HEK293 (cell line): ENCODE results near the gene GJA9.

Experiments
- CTCF ChIA-PET: fragments of 350-600 bp; formaldehyde crosslinking; extraction: SDS; loops from one replicate; lab custom pipeline; 2021; ENCODE audit warnings: antibody characterized with exemption; lab: Yijun Ruan, JAX
- POLR2A ChIA-PET: fragments of 300-600 bp; formaldehyde crosslinking; extraction: SDS; loops from one replicate; lab custom pipeline; 2020; ENCODE audit warnings: antibody characterized with exemption, inconsistent platforms; lab: Yijun Ruan, JAX
- H3K27ac ChIP-seq: fragments of 200-500 bp; sonication (Bioruptor generic); 2 replicates; pipeline ENCODE4 v1.5.1; 2014; ENCODE audit warnings: low read depth, low read length, control low read depth, inconsistent platforms; ENCODE audit errors: extremely low read depth
- H3K36me3 ChIP-seq, 2 experiments: fragments of 200-500 bp in 1 of 2; sonication (Bioruptor generic) in 1 of 2; 1 replicate in 1 of 2; 2 replicates in 1 of 2; pipeline ENCODE4 v1.5.1; 2014 to 2017; ENCODE audit warnings: inconsistent platforms in 2 of 2, low read length in 2 of 2; ENCODE audit not compliant: control insufficient read depth in 2 of 2, insufficient read depth in 1 of 2
- H3K4me1 ChIP-seq: fragments of 200-500 bp; sonication (Bioruptor generic); 2 replicates; pipeline ENCODE4 v1.5.1; 2014; ENCODE audit warnings: mild to moderate bottlenecking, low read length, inconsistent platforms; ENCODE audit not compliant: control insufficient read depth, insufficient read depth
- H3K4me3 ChIP-seq: 2 replicates; pipeline ENCODE4 v1.5.1; 2011; ENCODE audit warnings: low read depth, mild to moderate bottlenecking, control low read depth, low read length, moderate library complexity
- H3K9me3 ChIP-seq: fragments of 200-500 bp; sonication (Bioruptor generic); 2 replicates; pipeline ENCODE4 v1.5.1; 2014; ENCODE audit warnings: low read depth, low read length, inconsistent platforms; ENCODE audit not compliant: control insufficient read depth, insufficient read depth
- HOXA7 ChIP-seq: sonication (generic); formaldehyde crosslinking; IDR thresholded peaks from 2 replicates; pipeline ENCODE4 v1.8.1; 2022; ENCODE audit warnings: missing genetic modification reagents, borderline replicate concordance
- KLF16 ChIP-seq: fragments of 450-650 bp; formaldehyde crosslinking; IDR thresholded peaks from 2 replicates; pipeline ENCODE4 v1.5.1; 2017; ENCODE audit warnings: missing biosample characterization, missing genetic modification characterization
- ZBTB1 ChIP-seq: fragments of 450-650 bp; formaldehyde crosslinking; IDR thresholded peaks from 2 replicates; pipeline ENCODE4 v1.5.1; 2016; ENCODE audit warnings: missing biosample characterization, missing genetic modification characterization
- ZBTB21 ChIP-seq: fragments of 450-650 bp; formaldehyde crosslinking; IDR thresholded peaks from 2 replicates; pipeline ENCODE4 v1.5.1; 2017; ENCODE audit warnings: missing biosample characterization, missing genetic modification characterization
- ZFHX2 ChIP-seq: fragments of 450-650 bp; formaldehyde crosslinking; conservative IDR thresholded peaks from 2 replicates; pipeline ENCODE4 v1.5.1; 2016; ENCODE audit warnings: missing biosample characterization, missing genetic modification characterization
- ZFP3 ChIP-seq: fragments of 450-650 bp; formaldehyde crosslinking; IDR thresholded peaks from 2 replicates; pipeline ENCODE4 v1.5.1; 2016; ENCODE audit warnings: low read depth, missing biosample characterization, missing genetic modification characterization
- ZNF10 ChIP-seq: fragments of 450-650 bp; formaldehyde crosslinking; IDR thresholded peaks from 2 replicates; pipeline ENCODE4 v1.5.1; 2017; ENCODE audit warnings: missing biosample characterization, missing genetic modification characterization
- ZNF133 ChIP-seq: fragments of 450-650 bp; formaldehyde crosslinking; IDR thresholded peaks from 2 replicates; pipeline ENCODE4 v1.5.1; 2016; ENCODE audit warnings: missing biosample characterization, missing genetic modification characterization
- ZNF175 ChIP-seq: fragments of 450-650 bp; formaldehyde crosslinking; IDR thresholded peaks from 2 replicates; pipeline ENCODE4 v1.5.1; 2016; ENCODE audit warnings: missing biosample characterization, missing genetic modification characterization
- ZNF302 ChIP-seq: fragments of 450-650 bp; formaldehyde crosslinking; IDR thresholded peaks from 2 replicates; pipeline ENCODE4 v1.5.1; 2016; ENCODE audit warnings: missing biosample characterization, missing genetic modification characterization, low read depth
- ZNF707 ChIP-seq: fragments of 450-650 bp; formaldehyde crosslinking; IDR thresholded peaks from 2 replicates; pipeline ENCODE4 v1.5.1; 2016; ENCODE audit warnings: missing biosample characterization, missing genetic modification characterization
- TF ChIP-seq, protein P1 (sequence below): fragments of 450-650 bp; formaldehyde crosslinking; IDR thresholded peaks from 2 replicates; pipeline ENCODE4 v1.5.1; 2016; ENCODE audit warnings: missing biosample characterization, missing genetic modification characterization
- TF ChIP-seq, protein P2 (sequence below): fragments of 450-650 bp; formaldehyde crosslinking; IDR thresholded peaks from 2 replicates; pipeline ENCODE4 v1.5.1; 2016; ENCODE audit warnings: missing biosample characterization, missing genetic modification characterization
- TF ChIP-seq, protein P3 (sequence below): fragments of 450-650 bp; formaldehyde crosslinking; IDR thresholded peaks from 2 replicates; pipeline ENCODE4 v1.5.1; 2016; ENCODE audit warnings: missing biosample characterization, missing genetic modification characterization
- TF ChIP-seq, protein P4 (sequence below): fragments of 450-650 bp; formaldehyde crosslinking; IDR thresholded peaks from 2 replicates; pipeline ENCODE4 v1.5.1; 2016; ENCODE audit warnings: missing biosample characterization, missing genetic modification characterization

The GJA9 gene

DNA sequence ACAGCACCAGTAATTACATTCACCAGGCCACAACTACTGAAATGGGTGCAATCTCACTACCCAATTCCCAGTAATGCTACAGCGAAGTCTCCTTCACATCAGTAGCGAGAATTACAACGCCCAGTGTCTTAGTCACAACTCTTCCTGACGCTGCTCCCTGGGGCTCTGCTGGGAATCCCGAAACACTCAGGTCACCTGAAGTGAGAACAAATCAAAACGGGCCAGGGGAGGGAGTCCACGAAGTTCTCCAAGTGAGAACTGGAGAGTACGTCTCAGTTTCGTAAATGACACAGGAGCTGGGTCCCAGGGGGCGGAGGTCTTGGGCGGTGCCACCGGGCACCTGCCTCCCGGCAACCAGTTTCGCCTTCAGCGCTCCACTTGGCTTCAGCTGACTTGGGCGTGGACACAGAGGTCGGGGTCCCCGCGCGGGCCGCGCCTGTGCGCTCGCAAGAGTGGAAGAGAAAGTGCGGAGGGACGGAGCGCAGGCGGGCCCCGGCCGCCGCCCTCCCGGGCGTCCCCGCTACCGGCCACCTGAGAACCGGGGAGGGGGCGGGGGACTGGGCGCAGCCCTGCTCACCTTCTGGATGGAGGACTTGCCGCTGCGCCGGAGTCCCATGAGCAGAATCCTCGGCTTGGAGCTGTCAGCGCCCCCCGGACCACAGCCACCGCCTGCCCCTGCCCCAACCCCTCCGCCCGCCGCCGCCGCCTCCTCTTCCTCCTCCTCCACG is 22.4 kb downstream of the GJA9 start (continued):
- TF ChIP-seq, protein P1, sequence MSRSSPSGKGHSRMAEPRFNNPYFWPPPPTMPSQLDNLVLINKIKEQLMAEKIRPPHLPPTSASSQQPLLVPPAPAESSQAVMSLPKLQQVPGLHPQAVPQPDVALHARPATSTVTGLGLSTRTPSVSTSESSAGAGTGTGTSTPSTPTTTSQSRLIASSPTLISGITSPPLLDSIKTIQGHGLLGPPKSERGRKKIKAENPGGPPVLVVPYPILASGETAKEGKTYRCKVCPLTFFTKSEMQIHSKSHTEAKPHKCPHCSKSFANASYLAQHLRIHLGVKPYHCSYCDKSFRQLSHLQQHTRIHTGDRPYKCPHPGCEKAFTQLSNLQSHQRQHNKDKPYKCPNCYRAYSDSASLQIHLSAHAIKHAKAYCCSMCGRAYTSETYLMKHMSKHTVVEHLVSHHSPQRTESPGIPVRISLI = no peak
- TF ChIP-seq, protein P2, sequence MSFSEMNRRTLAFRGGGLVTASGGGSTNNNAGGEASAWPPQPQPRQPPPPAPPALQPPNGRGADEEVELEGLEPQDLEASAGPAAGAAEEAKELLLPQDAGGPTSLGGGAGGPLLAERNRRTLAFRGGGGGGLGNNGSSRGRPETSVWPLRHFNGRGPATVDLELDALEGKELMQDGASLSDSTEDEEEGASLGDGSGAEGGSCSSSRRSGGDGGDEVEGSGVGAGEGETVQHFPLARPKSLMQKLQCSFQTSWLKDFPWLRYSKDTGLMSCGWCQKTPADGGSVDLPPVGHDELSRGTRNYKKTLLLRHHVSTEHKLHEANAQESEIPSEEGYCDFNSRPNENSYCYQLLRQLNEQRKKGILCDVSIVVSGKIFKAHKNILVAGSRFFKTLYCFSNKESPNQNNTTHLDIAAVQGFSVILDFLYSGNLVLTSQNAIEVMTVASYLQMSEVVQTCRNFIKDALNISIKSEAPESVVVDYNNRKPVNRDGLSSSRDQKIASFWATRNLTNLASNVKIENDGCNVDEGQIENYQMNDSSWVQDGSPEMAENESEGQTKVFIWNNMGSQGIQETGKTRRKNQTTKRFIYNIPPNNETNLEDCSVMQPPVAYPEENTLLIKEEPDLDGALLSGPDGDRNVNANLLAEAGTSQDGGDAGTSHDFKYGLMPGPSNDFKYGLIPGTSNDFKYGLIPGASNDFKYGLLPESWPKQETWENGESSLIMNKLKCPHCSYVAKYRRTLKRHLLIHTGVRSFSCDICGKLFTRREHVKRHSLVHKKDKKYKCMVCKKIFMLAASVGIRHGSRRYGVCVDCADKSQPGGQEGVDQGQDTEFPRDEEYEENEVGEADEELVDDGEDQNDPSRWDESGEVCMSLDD (tag by site-specific recombination) = 0 out of 2 replicates have a peak, but pooled peaks have one; percentile 34
- no peak for TF ChIP-seq ZNF707 (tag by site-specific recombination)
- TF ChIP-seq, protein P3, sequence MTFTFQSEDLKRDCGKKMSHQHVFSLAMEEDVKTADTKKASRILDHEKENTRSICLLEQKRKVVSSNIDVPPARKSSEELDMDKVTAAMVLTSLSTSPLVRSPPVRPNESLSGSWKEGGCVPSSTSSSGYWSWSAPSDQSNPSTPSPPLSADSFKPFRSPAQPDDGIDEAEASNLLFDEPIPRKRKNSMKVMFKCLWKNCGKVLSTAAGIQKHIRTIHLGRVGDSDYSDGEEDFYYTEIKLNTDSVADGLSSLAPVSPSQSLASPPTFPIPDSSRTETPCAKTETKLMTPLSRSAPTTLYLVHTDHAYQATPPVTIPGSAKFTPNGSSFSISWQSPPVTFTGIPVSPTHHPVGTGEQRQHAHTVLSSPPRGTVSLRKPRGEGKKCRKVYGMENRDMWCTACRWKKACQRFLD (tag by site-specific recombination) = no peak
- no peak for TF ChIP-seq ZNF10 (tag by site-specific recombination)
- TF ChIP-seq, all 188 proteins: peak for 32

DNA sequence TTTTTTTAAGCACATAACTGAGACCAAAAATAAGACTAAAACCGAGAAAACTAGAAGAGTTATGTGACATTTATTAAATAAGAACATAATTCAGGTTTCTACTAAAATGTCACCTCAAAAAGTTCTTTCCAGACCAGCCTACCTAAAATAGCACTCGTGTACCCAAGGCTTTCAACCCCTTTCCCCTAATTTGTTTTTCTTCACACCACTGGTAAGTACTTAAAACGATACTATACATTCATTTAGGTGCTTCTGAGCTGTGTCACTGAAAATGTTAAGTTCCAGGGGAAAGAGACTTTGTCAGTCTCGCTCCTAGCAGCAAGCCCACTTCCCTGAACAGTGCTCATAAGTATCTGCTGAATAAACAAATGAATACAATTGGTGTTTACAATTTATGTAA is 28.6 kb downstream of the GJA9 start:
- H3K4me1 ChIP-seq = 0 out of 2 replicates have a peak, but pooled peaks cover 2% of the 10 kb centered on the region
- no peaks in the 10 kb centered on the region for H3K9me3 ChIP-seq
- POLR2A ChIA-PET = interaction anchor here (0.6 kb wide), 1 partner anchor 8 kb away, joined by 3 read pairs; no protein-coding TSS in a partner anchor
- no peak overlapping the region for H3K4me3 ChIP-seq
- no peak overlapping the region for H3K27ac ChIP-seq
- CTCF ChIA-PET = interaction anchor here (0.6 to 1.5 kb wide), 2 partner anchors 17 to 231 kb away, joined by 4 to 6 read pairs; no protein-coding TSS in a partner anchor
- H3K36me3 ChIP-seq = peaks cover 41 to 81% of the 10 kb centered on the region in 2 experiments
- TF ChIP-seq ZFHX2 (tag by site-specific recombination) (no peak), ZBTB1 (tag by site-specific recombination) (no peak), HOXA7 (CRISPR knock-in tag) (no peak)

DNA sequence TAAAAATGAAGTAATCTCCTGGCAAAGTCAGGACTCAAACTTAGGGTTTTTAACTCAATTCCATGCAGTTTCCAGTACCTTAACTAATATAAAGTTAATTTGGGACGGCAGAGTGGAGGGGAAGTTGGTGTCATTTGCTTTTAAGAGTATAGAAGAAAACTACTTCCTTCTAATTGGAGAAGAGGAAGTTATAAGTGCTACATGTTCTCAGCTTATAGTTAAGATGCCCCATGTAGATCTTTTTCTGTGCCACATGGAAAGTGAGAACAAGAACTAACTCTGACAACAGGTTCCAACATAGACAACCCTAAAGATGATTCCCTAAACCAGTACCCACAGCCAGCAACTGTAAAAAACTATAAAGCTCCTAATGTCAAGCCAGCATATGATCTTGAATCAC is 33.3 kb downstream of the GJA9 start:
- Histone ChIP-seq H3K4me3 (no peak overlapping the region), H3K9me3 (no peaks in the 10 kb centered on the region), H3K4me1 (no peaks in the 10 kb centered on the region), H3K36me3 (peaks cover 49 to 93% of the 10 kb centered on the region in 2 experiments), H3K27ac (no peak overlapping the region)
- POLR2A ChIA-PET = no interaction called here
- TF ChIP-seq KLF16 (no peak), ZNF175 (tag by site-specific recombination) (no peak), ZBTB21 (tag by site-specific recombination) (no peak), ZNF133 (tag by site-specific recombination) (no peak), ZFP3 (tag by site-specific recombination) (no peak), ZNF302 (tag by site-specific recombination) (no peak)
- TF ChIP-seq, protein P4, sequence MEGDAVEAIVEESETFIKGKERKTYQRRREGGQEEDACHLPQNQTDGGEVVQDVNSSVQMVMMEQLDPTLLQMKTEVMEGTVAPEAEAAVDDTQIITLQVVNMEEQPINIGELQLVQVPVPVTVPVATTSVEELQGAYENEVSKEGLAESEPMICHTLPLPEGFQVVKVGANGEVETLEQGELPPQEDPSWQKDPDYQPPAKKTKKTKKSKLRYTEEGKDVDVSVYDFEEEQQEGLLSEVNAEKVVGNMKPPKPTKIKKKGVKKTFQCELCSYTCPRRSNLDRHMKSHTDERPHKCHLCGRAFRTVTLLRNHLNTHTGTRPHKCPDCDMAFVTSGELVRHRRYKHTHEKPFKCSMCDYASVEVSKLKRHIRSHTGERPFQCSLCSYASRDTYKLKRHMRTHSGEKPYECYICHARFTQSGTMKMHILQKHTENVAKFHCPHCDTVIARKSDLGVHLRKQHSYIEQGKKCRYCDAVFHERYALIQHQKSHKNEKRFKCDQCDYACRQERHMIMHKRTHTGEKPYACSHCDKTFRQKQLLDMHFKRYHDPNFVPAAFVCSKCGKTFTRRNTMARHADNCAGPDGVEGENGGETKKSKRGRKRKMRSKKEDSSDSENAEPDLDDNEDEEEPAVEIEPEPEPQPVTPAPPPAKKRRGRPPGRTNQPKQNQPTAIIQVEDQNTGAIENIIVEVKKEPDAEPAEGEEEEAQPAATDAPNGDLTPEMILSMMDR (tag by site-specific recombination) = no peak
- CTCF ChIA-PET = interaction anchor here (0.6 to 0.7 kb wide), 2 partner anchors 134 to 800 kb away, joined by 3 to 4 read pairs; no protein-coding TSS in a partner anchor
